NCI-H1105 (cell line): ENCODE data around the gene MALL.
"Not testable (repeated sequence)": the region's sequence is repeated elsewhere in the genome, so short reads cannot be mapped to it uniquely, and the experiment has no call there.

Experiments
- DNase-seq: peaks from one replicate; lab custom pipeline; 2025; lab: John Stamatoyannopoulos, UW

The MALL gene

DNA sequence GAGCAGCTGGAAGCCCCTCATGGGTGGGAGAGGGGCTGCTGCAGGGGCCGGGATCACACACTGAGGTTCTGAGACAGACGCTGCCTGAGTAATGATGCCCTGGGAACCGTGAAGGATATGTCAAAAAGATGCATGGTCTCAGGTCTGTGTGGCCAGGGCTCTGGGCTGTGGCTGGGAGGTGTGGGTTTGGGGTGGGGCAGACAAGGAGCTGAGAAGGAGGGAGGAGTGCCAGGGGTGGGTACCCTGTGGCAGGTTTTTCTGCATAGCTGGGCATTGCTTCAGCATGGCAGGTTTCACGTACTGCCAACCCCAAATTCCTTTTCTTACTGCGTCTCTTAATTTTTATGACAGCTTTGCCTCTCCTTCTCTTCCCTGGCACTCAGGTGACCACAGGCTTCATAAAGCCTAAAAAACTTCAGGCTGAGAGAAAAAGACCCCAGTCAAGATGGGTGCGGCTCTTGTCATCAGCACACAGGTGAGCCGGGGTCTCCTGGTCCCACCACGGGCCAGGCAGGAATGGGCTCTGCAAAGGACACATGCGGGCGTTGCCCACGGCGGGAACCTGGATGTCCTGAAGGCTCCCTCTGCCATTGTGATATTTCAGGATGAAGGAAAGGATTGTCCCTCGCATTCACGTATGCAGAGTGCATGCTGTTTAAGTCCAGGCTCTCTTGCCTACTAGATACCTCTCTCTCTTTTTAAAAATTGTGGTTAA is 18.0 kb downstream of the MALL start:
- no peak for DNase-seq

- no peak for DNase-seq
Measured at GRCh38 chr2:110095994-110096633, 19.5 kb downstream of the MALL start.

GRCh38 chr2:110094884-110095534 is 20.6 kb downstream of the MALL start:
- DNase-seq = not testable (repeated sequence)

GRCh38 chr2:110093924-110094323 is 21.7 kb downstream of the MALL start:
- DNase-seq = not testable (repeated sequence)

GRCh38 chr2:110090164-110090563 is 25.5 kb downstream of the MALL start:
- not testable (repeated sequence) for DNase-seq

DNA sequence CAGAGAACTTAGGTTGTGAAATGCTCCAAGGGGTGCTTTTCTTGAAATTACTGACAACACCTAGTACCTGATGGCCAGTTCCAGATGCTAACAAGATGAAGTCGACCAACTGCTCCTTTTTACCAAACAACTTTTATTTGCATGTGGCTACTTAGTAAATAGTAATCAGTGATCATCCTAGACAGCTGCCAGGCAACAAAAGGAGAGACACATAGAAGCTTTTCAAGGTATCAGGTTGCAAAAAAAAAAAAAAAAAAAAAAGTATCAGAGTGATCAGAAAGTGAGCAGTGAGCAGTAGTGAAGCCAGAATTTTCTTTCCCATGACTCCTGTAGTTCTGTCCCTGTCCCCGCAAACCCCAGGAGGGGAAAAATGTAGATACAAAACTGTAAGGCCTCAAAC is 31.9 kb downstream of the MALL start:
- not testable (repeated sequence) for DNase-seq

DNA sequence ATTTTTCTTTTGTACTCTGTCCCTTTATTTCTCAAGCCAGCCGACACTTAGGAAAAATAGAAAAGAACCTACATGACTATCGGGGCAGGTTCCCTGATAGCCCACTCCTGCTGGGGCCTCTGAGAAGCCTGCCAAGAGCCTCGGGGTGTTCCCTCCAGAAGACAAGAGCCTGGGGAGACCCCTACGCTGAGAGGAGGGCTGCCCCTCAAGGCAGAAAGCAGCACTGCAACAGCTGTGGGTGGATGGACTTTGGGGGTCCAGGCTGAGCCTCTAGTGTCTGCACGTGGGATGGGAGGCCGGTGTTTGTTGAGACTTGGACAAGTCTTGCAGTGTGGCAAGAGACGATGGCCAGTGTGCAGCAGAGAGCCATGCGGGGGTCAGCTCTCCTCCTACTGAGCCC is 32.5 kb downstream of the MALL start:
- not testable (repeated sequence) for DNase-seq

GRCh38 chr2:110078104-110078503 is 37.5 kb downstream of the MALL start:
- not testable (repeated sequence) for DNase-seq

DNA sequence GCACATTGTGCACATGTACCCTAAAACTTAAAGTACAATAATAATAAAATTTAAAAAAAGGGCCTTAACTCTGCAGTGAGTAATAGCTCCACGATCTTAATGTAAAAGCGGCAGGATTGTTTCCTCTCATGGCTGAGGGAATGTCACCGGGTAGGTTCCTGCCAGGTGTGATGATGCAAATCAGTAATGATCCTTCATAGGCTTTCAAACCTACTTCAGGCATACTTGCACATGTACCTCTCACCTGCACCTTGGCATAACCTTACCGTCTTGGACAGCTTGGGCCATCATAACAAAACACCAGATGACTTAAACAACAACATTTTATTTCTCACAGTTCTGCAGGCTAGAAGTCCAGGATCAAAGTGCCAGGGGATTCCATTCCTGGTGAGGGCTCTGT is 39.7 kb downstream of the MALL start:
- DNase-seq = not testable (repeated sequence)

GRCh38 chr2:110069869-110070268 is 45.8 kb downstream of the MALL start:
- not testable (repeated sequence) for DNase-seq

- DNase-seq = not testable (repeated sequence)
Measured at GRCh38 chr2:110068153-110068552, 47.5 kb downstream of the MALL start.

DNA sequence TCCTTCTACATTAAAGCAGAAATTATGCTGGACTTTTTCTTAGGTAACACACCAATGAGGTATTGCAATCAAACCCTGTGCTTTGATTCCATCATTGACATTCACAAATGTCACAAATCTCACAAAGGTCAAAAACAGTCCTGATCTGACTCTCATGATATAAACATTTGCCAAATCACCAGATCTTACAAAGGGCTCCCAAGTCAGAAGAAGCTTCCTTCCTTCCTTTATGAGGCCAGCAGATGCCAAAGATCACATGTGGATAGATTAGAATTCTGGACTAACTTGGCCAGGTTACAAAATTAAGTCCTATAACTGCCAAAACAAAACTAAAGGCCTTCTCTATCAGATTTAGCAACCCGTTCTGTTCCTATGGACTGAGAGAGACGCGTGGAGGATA is 53.3 kb downstream of the MALL start:
- DNase-seq = not testable (repeated sequence)

DNA sequence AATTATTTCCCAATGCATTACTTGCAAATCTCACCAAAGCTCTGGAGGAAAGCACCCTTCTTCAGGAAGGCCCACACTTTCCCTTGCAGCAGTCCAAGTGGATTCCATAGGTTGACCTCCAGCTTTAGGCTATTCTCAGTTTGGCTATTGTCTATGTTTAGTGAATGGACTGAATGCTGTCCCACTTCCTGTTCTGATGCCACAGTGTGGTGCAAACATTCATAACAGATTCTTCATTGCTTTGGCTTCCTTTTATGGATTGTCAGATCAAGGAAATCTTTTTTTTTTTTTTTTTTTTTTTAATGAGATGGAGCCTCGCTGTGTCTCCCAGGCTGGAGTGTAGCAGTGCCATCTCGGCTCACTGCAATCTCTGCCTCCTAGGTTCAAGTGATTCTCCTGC is 55.1 kb downstream of the MALL start:
- DNase-seq = not testable (repeated sequence)

DNA sequence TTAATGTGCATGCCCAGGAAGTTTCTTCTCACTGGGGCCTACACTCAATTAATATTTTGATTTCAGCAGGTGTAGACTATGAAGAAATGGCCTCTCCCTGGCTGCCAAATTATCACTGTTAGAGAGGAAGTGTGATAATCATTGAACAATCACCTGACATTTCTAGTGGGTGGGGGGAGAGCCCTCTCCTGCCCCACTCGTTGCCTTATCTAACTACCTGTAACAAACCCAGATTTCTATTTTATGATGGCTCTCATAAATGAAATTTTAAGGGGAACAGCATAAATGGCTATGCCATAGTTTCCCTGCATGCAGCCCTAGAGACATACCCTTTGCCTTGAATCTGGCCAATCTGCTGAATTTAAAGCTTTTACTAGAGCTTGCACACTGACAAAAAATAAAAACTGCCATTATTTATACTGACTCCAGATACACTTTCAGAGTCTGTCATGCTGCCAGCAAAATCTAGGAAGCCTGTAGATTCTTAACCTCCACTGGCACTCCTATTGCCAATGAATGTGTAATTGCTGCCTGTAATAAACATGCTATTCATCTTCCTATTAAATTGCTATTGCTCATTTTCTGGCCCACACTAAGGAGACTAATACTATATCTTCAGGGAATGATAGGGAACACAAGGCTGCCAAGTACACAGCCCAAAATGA is 55.8 kb downstream of the MALL start:
- not testable (repeated sequence) for DNase-seq

DNA sequence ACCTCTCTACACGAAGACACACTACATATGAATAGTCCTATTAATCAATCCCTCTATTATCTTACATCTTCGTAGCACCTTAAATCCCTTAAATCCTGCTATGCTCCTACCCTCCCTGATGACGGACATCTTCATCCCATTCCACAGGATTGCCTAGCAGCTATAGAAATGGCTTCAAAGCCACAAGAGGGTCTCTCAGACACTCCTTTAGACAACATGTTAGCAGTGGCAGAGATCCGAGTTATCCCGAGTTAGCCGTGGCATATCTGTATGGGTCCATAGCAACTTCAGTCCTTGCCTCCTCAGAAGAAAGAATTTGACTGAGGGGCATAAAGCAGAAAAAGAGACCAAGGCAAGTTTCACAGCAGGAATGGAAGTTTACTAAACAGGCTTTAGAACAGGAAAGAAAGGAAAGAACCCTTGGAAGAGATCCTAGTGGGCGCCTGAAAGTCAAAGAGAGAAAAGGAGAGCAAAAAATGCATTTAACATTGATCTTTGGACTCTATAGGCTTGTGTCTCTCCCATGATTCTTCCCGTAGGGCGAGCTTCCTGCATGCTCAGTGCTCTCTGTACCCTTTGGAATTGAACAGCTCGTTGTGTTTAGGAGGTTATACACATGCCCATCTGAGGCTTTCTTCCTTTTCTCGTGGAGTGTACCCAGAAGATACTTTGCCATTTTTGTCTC is 56.5 kb downstream of the MALL start:
- DNase-seq = not testable (repeated sequence)

- DNase-seq = not testable (repeated sequence)
Measured at GRCh38 chr2:110058034-110058433, 57.6 kb downstream of the MALL start.

DNA sequence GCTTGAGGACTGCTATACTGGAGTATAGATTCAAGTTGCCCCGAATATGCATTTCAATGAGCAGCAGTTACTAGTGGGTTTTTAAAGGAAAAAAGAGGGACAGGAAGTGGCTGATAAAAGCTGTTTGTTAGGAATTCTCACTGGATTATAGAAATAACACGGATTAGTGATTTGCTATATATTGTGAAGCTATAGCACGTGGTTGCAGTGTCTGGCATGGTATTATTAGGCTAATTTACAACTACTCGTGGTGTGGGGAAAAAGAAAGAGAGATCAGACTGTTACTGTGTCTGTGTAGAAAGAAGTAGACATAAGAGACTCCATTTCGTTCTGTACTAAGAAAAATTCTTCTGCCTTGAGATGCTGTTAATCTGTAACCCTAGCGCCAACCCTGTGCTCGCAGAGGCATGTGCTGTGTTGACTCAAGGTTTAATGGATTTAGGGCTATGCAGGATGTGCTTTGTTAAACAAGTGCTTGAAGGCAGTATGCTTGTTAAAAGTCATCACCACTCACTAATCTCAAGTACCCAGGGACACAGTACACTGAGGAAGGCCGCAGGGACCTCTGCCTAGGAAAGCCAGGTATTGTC is 59.7 kb downstream of the MALL start:
- DNase-seq = not testable (repeated sequence)

GRCh38 chr2:110054521-110055407 is 60.9 kb downstream of the MALL start:
- DNase-seq = not testable (repeated sequence)

DNA sequence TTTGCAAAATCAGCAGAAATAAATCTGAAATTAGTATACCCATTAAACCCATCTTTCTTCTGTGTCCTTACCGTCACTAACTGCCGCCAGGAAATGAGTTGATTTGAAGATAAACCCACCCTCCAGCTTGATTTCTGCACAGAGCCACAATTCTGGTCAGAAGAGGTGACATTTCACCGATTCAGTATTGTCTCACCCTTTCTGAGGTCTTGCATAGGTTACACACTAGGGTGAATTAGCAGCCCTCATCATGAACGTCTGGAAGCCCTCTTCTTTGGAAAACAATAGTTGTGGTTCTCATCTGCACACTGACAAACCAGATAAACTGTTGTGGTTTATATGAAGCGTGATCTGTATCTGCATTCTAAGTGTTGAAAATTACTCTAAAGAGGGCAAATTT is 61.9 kb downstream of the MALL start:
- not testable (repeated sequence) for DNase-seq

GRCh38 chr2:110052166-110052565 is 63.5 kb downstream of the MALL start:
- DNase-seq = not testable (repeated sequence)
